BE2C (cell line): Measurements from ENCODE around the gene RRP15. TPM values are rescaled to one million over a fixed set of nuclear protein-coding genes. Genes with fewer than 3 reads are reported as not detected.

Source experiments
- DNase-seq: peaks from one replicate; pipeline ENCODE4 v3.0.0-alpha.2; 2020
- H3K27me3 ChIP-seq: fragments of 250-450 bp; sonication (Bioruptor Pico); 2 replicates; pipeline ENCODE4 v1.5.1; 2020; ENCODE audit warnings: mild to moderate bottlenecking
- H3K36me3 ChIP-seq: fragments of 250-450 bp; sonication (Bioruptor Pico); 2 replicates; pipeline ENCODE4 v1.5.1; 2020; ENCODE audit warnings: mild to moderate bottlenecking
- H3K4me1 ChIP-seq: fragments of 250-450 bp; sonication (Bioruptor Pico); 2 replicates; pipeline ENCODE4 v1.5.1; 2020
- H3K4me3 ChIP-seq: 2 replicates; pipeline ENCODE4 v1.5.1; 2011; ENCODE audit warnings: low read depth, low read length
- H3K9me3 ChIP-seq: fragments of 250-450 bp; sonication (Bioruptor Pico); 2 replicates; pipeline ENCODE4 v1.5.1; 2020
- polyA plus RNA-seq: library from polyadenylated mRNA; unstranded; fragments of >200 nt; gene quantifications from one replicate; pipeline ENCODE4 v1.2.1, GENCODE V29; 2012; ENCODE audit warnings: low read depth, missing spikeins; ENCODE audit not compliant: insufficient read length, insufficient read depth
- TF ChIP-seq, protein P1 (sequence below): IDR thresholded peaks from 2 replicates; pipeline ENCODE4 v1.5.1; 2012; ENCODE audit warnings: mild to moderate bottlenecking, low read depth, low read length

RRP15 gene, protein sequence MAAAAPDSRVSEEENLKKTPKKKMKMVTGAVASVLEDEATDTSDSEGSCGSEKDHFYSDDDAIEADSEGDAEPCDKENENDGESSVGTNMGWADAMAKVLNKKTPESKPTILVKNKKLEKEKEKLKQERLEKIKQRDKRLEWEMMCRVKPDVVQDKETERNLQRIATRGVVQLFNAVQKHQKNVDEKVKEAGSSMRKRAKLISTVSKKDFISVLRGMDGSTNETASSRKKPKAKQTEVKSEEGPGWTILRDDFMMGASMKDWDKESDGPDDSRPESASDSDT
- 18.8 TPM for polyA plus RNA-seq

DNA sequence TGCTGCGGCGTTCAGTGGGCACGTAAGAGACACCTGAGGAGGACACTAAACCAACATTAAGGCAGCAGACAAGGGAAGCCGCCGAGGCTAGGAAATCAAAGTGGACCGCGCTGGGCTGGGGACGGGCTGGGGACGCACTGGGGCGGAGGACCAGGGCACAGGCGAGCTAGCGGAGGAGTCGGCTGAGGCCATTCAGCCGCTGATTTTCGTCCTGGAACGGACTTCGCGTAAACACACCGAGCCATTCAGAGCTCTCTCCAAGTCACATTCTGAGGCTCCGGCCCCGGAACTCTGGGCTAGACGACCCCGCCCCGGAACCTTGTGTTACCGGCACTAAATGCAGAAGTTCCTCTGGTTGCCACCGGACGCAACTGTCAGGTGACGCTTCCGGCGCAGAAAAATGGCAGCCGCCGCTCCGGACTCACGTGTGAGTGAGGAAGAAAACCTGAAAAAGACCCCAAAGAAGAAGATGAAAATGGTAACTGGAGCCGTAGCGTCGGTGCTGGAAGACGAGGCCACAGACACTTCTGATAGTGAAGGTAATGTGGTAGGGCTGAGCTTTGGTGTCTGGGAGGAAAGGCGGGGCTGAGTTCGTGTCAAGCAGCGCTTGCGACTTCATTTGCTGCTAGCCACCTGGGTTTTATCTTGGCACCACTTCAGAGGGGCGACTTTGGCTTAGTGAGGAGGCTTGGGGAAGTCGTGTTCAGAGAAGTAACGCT is at the start of gene RRP15:
Gene RRP15, plus strand, starts transcription at position 377 of the 719 bp plus-strand sequence. Its CDS starts 24 bp downstream, at position 401.
- H3K4me3 ChIP-seq: peak within 1 kb of the TSS; percentile 100
- peak; percentile 93 for DNase-seq
- TF ChIP-seq, protein P1, sequence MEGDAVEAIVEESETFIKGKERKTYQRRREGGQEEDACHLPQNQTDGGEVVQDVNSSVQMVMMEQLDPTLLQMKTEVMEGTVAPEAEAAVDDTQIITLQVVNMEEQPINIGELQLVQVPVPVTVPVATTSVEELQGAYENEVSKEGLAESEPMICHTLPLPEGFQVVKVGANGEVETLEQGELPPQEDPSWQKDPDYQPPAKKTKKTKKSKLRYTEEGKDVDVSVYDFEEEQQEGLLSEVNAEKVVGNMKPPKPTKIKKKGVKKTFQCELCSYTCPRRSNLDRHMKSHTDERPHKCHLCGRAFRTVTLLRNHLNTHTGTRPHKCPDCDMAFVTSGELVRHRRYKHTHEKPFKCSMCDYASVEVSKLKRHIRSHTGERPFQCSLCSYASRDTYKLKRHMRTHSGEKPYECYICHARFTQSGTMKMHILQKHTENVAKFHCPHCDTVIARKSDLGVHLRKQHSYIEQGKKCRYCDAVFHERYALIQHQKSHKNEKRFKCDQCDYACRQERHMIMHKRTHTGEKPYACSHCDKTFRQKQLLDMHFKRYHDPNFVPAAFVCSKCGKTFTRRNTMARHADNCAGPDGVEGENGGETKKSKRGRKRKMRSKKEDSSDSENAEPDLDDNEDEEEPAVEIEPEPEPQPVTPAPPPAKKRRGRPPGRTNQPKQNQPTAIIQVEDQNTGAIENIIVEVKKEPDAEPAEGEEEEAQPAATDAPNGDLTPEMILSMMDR: no peak

DNA sequence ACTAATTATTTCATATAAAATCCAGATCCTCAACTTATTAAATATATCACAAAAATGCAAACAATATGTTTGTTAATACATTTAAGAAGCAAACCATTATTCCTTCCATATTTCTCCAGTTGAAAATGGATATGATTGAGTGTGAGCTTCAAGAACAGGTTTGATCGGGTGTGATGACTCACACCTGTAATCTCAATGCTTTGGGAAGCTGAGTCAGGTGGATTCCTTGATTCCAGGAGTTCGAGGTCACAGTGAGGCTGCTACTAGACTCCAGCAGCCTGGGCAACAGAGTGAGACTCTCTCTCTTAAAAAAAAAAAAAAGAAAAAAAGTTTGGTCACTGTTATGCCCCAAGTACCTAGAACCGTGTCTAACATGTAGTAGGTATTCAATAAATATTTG is 42.9 kb upstream of the RRP15 start:
- no peaks in the 10 kb centered on the region for H3K9me3 ChIP-seq

More for the DNA sequence above, at the start of gene RRP15:
- H3K36me3 ChIP-seq: peaks cover 6% of the 10 kb centered on the region
- no peaks in the 10 kb centered on the region; the same call in 1 of the 2 replicates for H3K9me3 ChIP-seq
- no peaks in the 10 kb centered on the region for H3K27me3 ChIP-seq
- H3K4me1 ChIP-seq: no peaks in the 10 kb centered on the region

DNA sequence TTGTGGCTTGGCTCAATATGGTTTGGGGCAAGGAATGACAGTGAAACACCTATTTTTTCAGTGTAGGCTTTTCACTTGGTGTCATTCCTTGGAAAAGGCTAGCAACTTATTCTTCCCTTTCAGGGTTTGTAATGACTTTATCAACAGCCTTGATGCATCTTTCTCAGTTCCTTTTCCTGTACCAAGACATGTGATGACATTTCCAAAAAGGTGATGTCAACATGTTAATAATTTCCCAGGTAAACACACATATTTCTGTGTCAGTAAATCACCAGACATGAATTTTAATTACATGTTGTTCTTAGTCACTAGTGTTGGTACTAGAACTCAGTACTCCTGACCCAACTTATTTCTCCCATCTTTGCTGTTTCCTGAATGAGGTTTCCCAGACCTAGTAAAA is 37.8 kb upstream of the RRP15 start:
- no peaks in the 10 kb centered on the region for H3K9me3 ChIP-seq
- no peaks in the 10 kb centered on the region for H3K36me3 ChIP-seq
- peaks cover 27% of the 10 kb centered on the region for H3K27me3 ChIP-seq
- TF ChIP-seq, protein P1: no peak
- DNase-seq: no peak
- no peak overlapping the region for H3K4me3 ChIP-seq
- no peaks in the 10 kb centered on the region for H3K4me1 ChIP-seq

More for the DNA sequence above, 42.9 kb upstream of the RRP15 start:
- DNase-seq: no peak
- Histone ChIP-seq H3K4me3 (no peak overlapping the region), H3K36me3 (no peaks in the 10 kb centered on the region), H3K4me1 (no peaks in the 10 kb centered on the region), H3K27me3 (peaks cover 13% of the 10 kb centered on the region; the same call in 1 of the 2 replicates)
- TF ChIP-seq, protein P1: no peak

DNA sequence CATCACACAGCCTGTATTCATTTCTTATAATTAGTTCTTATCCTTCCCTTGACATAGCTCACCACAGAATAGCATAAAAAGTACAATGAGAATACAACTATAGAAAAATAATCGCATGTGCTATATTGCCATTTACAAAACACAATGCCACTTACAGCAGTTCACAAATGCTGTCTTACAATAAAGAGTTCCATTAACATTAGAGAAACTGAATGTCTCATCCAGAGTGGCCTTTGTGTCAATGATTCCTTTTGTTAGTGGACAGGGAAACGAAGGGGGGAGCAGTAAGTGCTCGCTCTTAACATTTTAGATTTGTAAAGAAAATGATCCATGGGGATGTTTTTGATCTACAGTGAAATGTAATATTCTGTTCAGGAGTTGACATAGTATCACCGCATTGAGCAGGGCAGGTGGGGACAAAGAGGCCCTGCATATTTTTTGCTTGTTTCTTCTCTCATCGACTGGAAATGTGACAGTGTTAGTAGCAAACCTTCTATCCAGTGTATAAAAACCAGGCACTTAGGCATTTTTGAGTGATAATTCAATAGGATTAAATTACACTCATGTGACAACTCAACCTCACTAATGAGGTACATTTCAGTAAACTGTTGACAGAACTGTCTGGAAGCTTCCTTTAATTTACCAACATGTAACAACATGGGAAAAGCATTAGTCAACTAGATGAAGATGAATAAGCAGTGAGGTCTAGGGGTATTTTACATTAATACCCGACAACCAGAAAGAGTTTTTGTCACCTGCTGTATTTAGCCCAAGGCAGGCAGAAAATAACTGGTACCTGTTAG is 35.6 kb upstream of the RRP15 start:
- Histone ChIP-seq H3K4me3 (no peak overlapping the region), H3K27me3 (peaks cover 35% of the 10 kb centered on the region), H3K36me3 (no peaks in the 10 kb centered on the region), H3K4me1 (peaks cover 2% of the 10 kb centered on the region), H3K9me3 (no peaks in the 10 kb centered on the region)
- DNase-seq: no peak
- TF ChIP-seq, protein P1: no peak

DNA sequence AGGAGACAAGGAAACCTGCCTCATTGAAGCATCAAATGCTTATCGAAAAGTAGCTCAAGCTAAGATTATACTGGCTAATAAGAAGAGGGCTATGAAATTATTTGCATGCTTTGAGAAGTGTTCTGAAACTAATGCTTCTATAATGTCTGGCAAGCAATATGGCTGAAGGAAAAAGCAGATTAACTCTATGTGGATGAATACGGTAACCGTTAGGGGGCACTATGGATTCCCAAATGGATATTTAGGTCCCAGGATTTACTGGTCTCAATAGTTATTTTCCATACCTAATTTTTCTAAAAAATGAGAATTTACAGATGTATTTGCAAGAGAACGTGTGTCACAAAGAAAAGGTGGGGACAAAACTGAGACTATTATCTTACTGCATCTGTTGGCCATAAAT is 34.6 kb upstream of the RRP15 start:
- peaks cover 8% of the 10 kb centered on the region for H3K4me1 ChIP-seq
- TF ChIP-seq, protein P1: peak; percentile 58
- DNase-seq: no peak
- no peak overlapping the region for H3K4me3 ChIP-seq
- peaks cover 31% of the 10 kb centered on the region for H3K27me3 ChIP-seq
- no peaks in the 10 kb centered on the region for H3K36me3 ChIP-seq
- no peaks in the 10 kb centered on the region for H3K9me3 ChIP-seq
